ENCODE data around the gene COL24A1.

COL24A1 gene

GRCh38 chr1:86156566-86157455 lies at the start of gene COL24A1:
Gene COL24A1 (minus strand): TSS chr1:86156772. CDS start chr1:86156396, 376 bp downstream.
- peak; percentile 87 for DNase-seq

GRCh38 chr1:86205741-86206140 lies 49.2 kb upstream of the COL24A1 start:
- DNase-seq, result no peak

- DNase-seq, result no peak
These were observed 46.2 kb upstream of the COL24A1 start for GRCh38 chr1:86202552-86203340.

- DNase-seq, result no peak
These were observed 44.7 kb upstream of the COL24A1 start for GRCh38 chr1:86201311-86201710.

GRCh38 chr1:86200901-86201300 lies 44.3 kb upstream of the COL24A1 start:
- no peak for DNase-seq

GRCh38 chr1:86197206-86197855 lies 40.8 kb upstream of the COL24A1 start:
- DNase-seq, result no peak

- DNase-seq, result no peak
These were observed 38.7 kb upstream of the COL24A1 start for GRCh38 chr1:86195281-86195680.

- DNase-seq, result no peak
These were observed 38.0 kb upstream of the COL24A1 start for GRCh38 chr1:86194491-86195034.

- DNase-seq, result no peak
These were observed 35.8 kb upstream of the COL24A1 start for GRCh38 chr1:86192417-86192816.

GRCh38 chr1:86191958-86192357 lies 35.4 kb upstream of the COL24A1 start:
- no peak for DNase-seq

- no peak for DNase-seq
These were observed 34.3 kb upstream of the COL24A1 start for GRCh38 chr1:86190873-86191272.

- no peak for DNase-seq
These were observed 27.9 kb upstream of the COL24A1 start for GRCh38 chr1:86184426-86184825.

GRCh38 chr1:86183810-86184209 lies 27.2 kb upstream of the COL24A1 start:
- DNase-seq, result no peak

- DNase-seq, result no peak
These were observed 19.7 kb upstream of the COL24A1 start for GRCh38 chr1:86176226-86176625.

GRCh38 chr1:86175756-86176155 lies 19.2 kb upstream of the COL24A1 start:
- DNase-seq, result no peak

- DNase-seq, result no peak
These were observed 13.1 kb upstream of the COL24A1 start for GRCh38 chr1:86169625-86170024.

GRCh38 chr1:86159800-86160199 lies 3.2 kb upstream of the COL24A1 start:
- no peak for DNase-seq

- DNase-seq, result peak; percentile 61
These were observed 586 bp downstream of the COL24A1 start for GRCh38 chr1:86155807-86156565.

GRCh38 chr1:86155051-86155806 lies 1.3 kb downstream of the COL24A1 start:
- DNase-seq, result peak; percentile 71

GRCh38 chr1:86154571-86155050 lies 2.0 kb downstream of the COL24A1 start:
- peak; percentile 48 for DNase-seq

GRCh38 chr1:86153836-86154235 lies 2.7 kb downstream of the COL24A1 start:
- DNase-seq, result no peak

Measured in right hindlimb (tissue), 1 donor.